ENCODE data around the gene GNA12.

- TF ChIP-seq CTCF (IDR thresholded peaks at IDR 0.05) = no peak
- peak in 1 of 2 donors; percentile 52 for TF ChIP-seq POLR2A (IDR thresholded peaks at IDR 0.05)
Observed at GRCh38 chr7:2757904-2758672, 86.0 kb downstream of the GNA12 start.

All from adrenal gland (tissue), 5 donors.